COR-L47 (cell line): ENCODE measurements around the gene PCNX3.
A peak's percentile ranks its signal among the peaks of the same experiment; 100 is the strongest.

Experiments used
- DNase-seq: peaks from one replicate; lab custom pipeline; 2025; lab: John Stamatoyannopoulos, UW

Gene PCNX3

GRCh38 chr11:65639623-65640482, 24.3 kb downstream of the PCNX3 start:
- DNase-seq = no peak

GRCh38 chr11:65640483-65641296, 25.1 kb downstream of the PCNX3 start:
- DNase-seq = no peak

- DNase-seq = no peak
Measured at GRCh38 chr11:65641297-65642013, 25.9 kb downstream of the PCNX3 start.

DNA sequence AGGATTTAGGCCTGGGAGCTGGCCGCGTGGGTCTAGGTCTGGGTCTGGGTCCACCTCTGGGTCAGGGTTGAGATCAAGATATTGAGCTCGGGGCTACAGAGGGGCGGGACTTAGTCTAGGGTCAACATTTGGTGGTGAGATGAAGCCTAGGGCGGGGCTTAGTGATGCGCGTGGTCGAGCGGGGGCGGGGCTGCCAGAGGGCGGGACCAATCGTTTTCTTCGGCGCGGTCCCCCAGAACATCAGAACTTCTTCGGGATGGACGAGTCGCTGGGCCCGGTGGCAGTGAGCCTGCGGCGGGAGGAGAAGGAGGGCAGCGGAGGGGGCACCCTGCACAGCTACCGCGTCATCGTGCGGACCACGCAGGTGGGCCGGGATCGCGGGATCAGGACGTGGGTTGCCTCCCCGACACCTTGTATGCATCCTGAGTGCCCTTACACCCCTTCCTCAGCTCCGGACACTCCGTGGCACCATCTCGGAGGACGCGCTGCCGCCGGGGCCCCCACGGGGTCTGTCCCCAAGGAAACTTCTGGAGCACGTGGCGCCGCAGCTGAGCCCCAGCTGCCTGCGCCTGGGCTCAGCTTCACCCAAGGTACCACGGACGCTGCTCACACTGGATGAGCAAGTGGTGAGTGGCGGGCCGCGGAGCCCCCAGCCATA, 26.6 kb downstream of the PCNX3 start:
- no peak for DNase-seq

GRCh38 chr11:65643971-65644370, 28.4 kb downstream of the PCNX3 start:
- DNase-seq = no peak

- no peak for DNase-seq
Measured at GRCh38 chr11:65644837-65645236, 29.3 kb downstream of the PCNX3 start.

DNA sequence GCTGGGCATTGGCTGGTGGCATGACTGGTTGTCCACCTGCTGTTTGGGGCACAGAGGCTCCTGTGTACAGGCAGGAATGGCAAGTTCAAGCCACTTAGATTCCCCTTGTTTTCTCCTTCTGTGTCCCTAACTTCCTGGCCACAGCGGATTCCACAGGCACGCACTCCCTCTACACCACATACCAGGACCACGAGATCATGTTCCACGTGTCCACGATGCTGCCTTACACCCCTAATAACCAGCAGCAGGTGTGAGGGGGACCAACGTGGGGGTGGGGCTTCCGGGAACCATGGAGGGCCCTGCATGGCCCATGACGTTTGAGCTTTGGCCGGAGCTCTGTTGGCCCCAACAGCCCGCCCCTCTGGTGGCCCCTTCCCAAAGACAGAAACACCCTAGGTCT, 30.1 kb downstream of the PCNX3 start:
- no peak for DNase-seq

- no peak for DNase-seq
Measured at GRCh38 chr11:65646288-65646957, 30.8 kb downstream of the PCNX3 start.

DNA sequence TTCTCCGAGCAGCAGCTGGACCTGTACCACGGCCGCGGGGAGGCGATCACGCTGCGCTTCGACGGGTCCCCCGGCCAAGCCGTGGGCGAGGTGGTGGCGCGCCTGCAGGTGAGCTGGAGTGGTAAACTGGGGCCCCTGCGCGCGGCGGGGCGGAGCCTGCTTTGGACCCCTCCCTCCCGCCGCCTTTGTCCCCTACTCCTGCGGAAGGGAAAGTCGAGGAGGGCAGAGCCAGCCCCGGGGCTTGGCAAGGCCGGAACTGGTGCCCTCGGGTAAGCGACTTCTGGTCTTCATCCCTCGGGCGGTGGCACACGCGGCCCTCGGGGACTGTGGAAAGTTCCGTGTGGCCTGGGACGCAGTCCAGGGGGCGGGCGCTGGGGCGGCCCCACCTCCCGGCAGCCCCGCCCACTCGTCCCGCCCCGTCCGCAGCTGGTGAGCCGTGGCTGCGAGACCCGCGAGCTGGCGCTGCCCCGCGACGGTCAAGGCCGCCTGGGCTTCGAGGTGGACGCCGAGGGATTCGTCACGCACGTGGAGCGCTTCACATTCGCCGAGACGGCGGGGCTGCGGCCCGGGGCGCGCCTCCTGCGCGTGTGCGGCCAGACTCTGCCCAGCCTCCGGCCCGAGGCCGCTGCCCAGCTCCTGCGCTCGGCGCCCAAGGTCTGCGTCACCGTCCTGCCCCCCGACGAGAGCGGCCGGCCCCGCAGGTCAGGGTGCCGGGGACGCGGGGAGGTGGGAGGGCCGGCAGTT, 31.6 kb downstream of the PCNX3 start:
- DNase-seq = no peak

DNA sequence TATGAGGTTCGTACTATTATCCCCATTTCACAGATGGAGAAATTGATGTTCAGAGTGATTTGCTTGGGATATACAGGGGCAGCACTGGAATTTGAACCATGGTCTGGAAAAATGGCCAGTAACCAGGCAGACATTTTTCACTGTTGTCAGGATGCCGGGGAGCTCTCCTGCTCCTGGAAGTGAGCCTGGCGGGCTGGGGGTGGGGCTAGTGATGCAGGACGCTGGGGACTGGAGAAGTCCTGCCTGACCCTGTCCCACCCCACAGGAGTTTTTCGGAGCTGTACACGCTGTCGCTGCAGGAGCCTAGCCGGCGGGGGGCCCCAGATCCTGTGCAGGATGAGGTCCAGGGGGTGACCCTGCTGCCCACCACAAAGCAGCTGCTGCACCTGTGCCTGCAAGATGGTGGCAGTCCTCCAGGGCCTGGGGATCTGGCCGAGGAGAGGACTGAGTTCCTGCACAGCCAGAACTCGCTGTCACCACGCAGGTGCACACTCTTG, 33.5 kb downstream of the PCNX3 start:
- no peak for DNase-seq

DNA sequence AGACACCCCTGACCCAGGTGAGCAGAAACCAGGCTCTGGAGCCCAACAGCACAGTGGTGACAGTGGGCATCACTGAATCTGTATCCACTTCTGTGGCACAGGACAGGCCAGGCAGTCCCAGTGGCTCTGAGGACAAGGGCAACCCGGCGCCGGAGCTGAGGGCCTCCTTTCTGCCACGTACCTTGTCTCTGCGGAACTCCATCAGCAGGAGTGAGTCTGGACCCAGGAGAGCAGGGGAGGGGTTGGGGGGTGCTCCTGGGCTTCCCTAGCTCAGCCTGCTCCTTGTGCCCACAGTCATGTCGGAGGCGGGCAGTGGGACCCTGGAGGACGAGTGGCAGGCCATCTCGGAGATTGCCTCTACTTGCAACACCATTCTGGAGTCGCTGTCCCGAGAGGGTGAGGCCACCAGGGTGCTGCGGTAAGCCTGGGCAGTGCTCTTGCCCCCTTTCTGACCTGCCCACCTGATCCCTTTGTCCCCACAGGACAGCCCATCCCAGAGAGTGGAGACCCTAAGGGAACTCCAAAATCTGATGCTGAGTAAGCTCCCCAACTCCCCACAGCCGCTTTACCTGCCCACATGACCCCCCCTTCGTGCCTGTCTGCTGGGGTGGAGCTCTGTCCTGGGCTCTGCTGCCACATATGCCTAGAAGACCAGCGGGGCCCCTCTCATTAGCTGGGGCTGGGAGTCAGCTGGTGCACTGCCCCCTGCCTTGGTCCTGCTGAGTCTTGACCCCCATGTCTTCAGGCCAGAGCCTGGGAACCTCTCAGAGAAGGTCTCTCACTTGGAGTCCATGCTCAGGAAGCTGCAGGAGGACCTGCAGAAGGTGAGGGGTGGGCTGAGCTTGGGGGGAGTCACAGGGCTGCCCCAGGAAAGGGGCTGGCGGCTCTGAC, 34.3 kb downstream of the PCNX3 start:
- no peak for DNase-seq

- DNase-seq = no peak
Measured at GRCh38 chr11:65650547-65651338, 35.2 kb downstream of the PCNX3 start.

- DNase-seq = no peak
Measured at GRCh38 chr11:65651339-65651588, 35.7 kb downstream of the PCNX3 start.

GRCh38 chr11:65651589-65652510, 36.3 kb downstream of the PCNX3 start:
- no peak for DNase-seq

DNA sequence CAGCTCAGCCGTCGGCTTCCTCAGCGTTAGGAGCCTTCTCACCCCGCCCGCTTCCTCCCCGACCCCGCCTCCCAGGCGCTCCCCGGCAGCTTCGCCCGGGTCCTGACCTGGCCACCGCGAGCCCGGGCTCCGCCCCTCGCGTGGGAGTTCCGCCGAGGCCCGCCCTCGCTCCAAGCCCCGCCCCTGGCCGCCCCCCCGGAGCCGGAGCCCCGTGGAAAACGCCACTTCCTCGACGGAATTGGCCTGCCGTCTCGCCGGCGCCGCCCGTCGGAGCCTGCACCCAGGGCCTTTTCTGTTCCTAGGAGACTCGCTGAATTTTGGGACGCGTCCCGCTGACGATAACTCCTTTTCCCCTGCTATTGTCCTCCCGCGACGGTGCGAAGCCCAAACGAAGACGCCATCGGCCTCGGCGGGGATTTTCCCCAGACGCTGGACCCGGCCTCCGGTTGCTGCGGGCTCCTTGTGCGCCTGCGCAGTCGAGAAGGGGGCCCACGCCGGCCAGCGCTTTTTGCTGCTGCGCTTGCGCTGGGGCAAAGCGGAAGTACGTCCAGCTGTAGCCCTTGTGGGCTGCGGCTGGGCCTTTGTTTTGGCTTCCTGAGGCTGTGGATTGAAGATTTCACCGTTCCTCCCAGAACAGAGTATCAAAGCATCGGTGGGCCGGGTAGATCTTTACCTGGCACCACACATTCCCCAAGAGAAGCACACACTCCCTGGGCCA, 37.1 kb downstream of the PCNX3 start:
- peak; percentile 90 for DNase-seq

GRCh38 chr11:65653229-65654225, 38.0 kb downstream of the PCNX3 start:
- DNase-seq = no peak
